WI38 (cell line): ENCODE measurements around the gene ANKRD55.

ENCODE experiments used
- H3K4me3 ChIP-seq: 2 replicates; pipeline ENCODE4 v1.5.1; 2011; ENCODE audit warnings: low read depth, mild to moderate bottlenecking, control low read depth, low read length
- CTCF ChIP-seq: IDR thresholded peaks from 2 replicates; pipeline ENCODE4 v1.5.1; 2012; ENCODE audit warnings: low read depth, mild to moderate bottlenecking, control low read depth, low read length

Gene ANKRD55

DNA sequence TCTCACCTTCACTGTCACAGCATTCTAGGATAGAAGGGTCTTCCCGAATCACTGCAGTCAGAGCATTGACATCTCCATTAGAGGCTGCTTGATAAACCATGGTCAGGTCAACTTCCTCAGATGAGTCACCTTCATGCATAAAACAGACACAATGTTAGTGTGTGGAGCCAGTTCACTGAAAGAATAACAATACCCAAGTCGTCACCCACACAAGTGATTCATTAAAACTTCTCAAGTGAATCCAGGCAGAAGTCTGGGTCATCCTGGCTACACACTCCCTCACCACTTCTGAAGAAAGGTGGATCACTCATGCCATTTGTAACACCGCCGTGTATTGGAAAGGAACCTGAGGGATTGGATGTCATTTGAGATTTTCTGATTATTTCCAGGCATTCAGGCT is 49.6 kb downstream of the ANKRD55 start:
- TF ChIP-seq CTCF: no peak
- H3K4me3 ChIP-seq: no peak overlapping the region

GRCh38 chr5:56179442-56179841 is 53.7 kb downstream of the ANKRD55 start:
- TF ChIP-seq CTCF: no peak
- no peak overlapping the region for H3K4me3 ChIP-seq

DNA sequence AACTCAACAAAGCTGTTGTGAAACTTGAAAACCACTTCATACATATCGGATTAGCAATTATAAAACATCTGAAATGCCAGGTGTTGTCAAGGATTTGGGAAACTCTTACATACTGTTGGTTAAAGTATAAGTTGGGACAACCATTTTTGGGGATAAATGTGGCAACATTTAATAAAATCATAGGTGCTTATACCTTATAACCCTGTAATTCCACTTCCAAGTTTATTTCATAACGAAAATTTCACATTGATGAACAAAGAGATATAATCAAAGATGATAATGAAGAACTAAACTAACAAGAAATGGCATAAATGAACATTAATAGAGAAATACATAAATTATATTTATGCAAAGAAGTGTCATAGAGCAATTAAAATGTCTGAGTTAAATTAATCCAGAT is 54.3 kb downstream of the ANKRD55 start:
- H3K4me3 ChIP-seq: no peak overlapping the region
- TF ChIP-seq CTCF: no peak

- H3K4me3 ChIP-seq: no peak overlapping the region
- TF ChIP-seq CTCF: no peak
These were observed 56.1 kb downstream of the ANKRD55 start for GRCh38 chr5:56176871-56177533.

GRCh38 chr5:56176155-56176798 is 56.9 kb downstream of the ANKRD55 start:
- TF ChIP-seq CTCF: no peak
- no peak overlapping the region for H3K4me3 ChIP-seq

GRCh38 chr5:56175488-56175887 is 57.6 kb downstream of the ANKRD55 start:
- TF ChIP-seq CTCF: no peak
- no peak overlapping the region for H3K4me3 ChIP-seq

DNA sequence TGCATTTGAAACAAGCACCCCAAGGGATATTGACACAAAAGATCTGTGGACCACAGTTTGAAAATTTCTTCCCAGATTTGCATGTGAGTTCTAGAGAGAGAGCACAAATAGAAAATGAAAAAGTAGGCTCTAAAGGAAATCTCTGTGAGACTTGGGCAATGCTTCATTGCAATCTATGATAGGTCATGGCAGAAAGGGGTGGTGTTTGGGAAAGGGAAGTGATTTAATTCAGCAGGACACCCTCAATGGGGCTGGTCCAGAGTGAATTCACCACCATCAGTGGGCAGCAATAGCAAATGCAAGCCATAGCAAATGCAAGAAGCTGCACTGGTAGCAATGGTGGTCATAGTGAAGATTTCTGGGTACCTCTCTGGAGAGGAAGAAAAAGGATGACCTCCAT is 58.1 kb downstream of the ANKRD55 start:
- H3K4me3 ChIP-seq: no peak overlapping the region
- no peak for TF ChIP-seq CTCF
